Retinal pigment epithelial cell (primary cell): ENCODE data around the gene EPB41.

Experiments used
- DNase-seq: peaks from one replicate; pipeline ENCODE4 v3.0.0-alpha.2; 2010; ENCODE audit warnings: low read depth
- H3K4me3 ChIP-seq: 2 replicates; pipeline ENCODE4 v1.5.1; 2011; ENCODE audit warnings: mild to moderate bottlenecking, low read length, control low read depth, moderate library complexity
- CTCF ChIP-seq: conservative IDR thresholded peaks from 2 replicates; pipeline ENCODE4 v1.5.1; 2011; ENCODE audit warnings: low read depth, low read length, control low read depth, inconsistent platforms

Gene EPB41

GRCh38 chr1:28891256-28891655 lies 23.1 kb upstream of the EPB41 start:
- TF ChIP-seq CTCF = no peak
- H3K4me3 ChIP-seq = no peak overlapping the region
- DNase-seq = no peak

- no peak overlapping the region for H3K4me3 ChIP-seq
- DNase-seq = no peak
- TF ChIP-seq CTCF = peak; percentile 47
Measured at GRCh38 chr1:28893403-28894102, 20.8 kb upstream of the EPB41 start.

DNA sequence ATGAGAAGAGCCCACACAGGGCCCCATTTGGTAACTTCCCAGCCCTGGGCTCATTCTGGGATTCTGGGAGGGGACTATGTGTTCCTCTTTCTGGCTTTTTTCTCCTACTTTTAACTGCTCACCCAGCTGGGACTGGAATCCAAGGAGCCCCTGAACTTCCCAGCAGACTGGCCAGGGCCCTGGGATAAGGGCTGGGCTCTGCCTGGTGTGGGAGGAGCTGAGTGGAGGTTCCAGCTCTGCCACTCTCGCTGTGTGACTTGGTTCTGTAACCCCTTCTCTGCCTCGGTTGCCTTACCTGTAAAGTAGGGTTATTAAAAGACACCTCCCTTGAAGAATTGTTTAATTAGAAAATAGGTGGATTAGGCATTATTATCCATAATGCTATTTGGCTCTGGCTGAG lies 19.6 kb upstream of the EPB41 start:
- no peak overlapping the region for H3K4me3 ChIP-seq
- DNase-seq = no peak
- no peak for TF ChIP-seq CTCF

DNA sequence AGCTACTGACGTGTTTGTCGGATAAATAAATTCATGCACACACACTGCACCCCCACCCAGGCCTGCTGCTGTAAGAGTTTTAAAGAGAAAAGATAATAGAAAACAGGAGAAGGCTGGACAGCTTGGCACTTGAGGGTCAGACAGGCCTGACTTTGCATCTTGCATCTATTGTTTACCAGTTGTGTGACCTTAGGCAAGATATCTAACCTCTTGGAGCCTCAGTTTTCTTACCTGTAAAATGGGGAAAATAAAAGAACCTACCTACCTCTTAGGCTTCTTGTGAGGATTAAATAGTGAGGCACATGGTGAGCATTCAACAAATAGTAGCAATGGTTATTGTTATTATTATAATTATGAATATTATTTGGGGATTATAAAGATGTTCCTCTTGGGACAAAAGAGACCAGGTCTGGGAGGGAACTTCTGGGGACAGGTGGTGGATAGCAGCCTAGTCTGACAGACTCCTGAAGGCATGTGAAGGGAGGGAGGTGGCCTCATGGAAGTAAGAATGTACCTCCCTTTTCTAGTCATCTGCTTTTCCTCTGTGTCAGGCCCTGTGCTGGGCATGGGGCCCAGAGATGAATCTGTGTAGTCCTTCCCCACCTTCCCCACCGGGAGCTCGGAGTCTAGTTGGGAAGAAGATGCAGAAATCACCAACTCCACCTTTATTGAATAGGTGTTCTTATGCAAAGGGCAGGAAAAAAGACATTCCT lies 18.3 kb upstream of the EPB41 start:
- no peak for DNase-seq

GRCh38 chr1:28896609-28896986 lies 17.8 kb upstream of the EPB41 start:
- no peak for DNase-seq
- TF ChIP-seq CTCF = no peak
- H3K4me3 ChIP-seq = no peak overlapping the region

More for the DNA sequence above, 18.3 kb upstream of the EPB41 start:
- no peak overlapping the region for H3K4me3 ChIP-seq
- no peak for TF ChIP-seq CTCF

GRCh38 chr1:28897789-28898188 lies 16.6 kb upstream of the EPB41 start:
- no peak for TF ChIP-seq CTCF
- no peak overlapping the region for H3K4me3 ChIP-seq
- no peak for DNase-seq

DNA sequence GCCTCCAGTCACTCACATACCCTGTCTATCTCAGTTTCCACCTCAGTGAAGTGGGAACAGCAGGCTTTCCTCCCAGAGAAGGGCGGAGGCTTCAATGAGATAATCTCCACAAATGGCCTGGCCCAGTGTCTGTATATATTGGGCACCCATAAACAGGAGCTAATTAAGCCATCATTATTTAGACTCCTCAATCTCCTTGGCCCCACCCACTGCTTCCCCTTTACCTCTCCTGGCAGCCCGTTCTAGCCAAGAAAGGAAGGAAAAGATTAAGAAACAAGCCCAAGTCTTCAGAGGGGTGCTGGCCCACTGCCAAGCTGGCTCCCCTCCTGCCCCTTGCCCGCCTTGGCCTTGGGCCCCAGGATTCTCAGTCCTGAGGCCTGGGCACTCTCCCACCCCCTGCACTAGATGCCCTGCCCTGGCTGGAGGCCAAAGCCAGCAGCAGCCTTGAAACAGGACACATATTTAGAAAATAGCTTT lies 15.9 kb upstream of the EPB41 start:
- no peak overlapping the region for H3K4me3 ChIP-seq
- no peak for DNase-seq
- no peak for TF ChIP-seq CTCF
